CD4-positive, alpha-beta T cell treated with Interleukin-15 for 1 hour (primary cell): Measurements from ENCODE around the gene HDAC3.
"Not testable (repeated sequence)": the region's sequence is repeated elsewhere in the genome, so short reads cannot be mapped to it uniquely, and the experiment has no call there.

Experiments
- DNase-seq: peaks from one replicate; pipeline ENCODE4 v3.0.0-alpha.2; 2020

The HDAC3 gene

GRCh38 chr5:141633871-141634561 lies 2.6 kb downstream of the HDAC3 start:
- DNase-seq: no peak

- DNase-seq: no peak
Measured at GRCh38 chr5:141632650-141633049, 4.0 kb downstream of the HDAC3 start.

- DNase-seq: no peak
Measured at GRCh38 chr5:141630570-141631140, 6.0 kb downstream of the HDAC3 start.

GRCh38 chr5:141628175-141628788 lies 8.4 kb downstream of the HDAC3 start:
- no peak for DNase-seq

- no peak for DNase-seq
Measured at GRCh38 chr5:141623611-141624010, 13.0 kb downstream of the HDAC3 start.

- peak; percentile 46 for DNase-seq
Measured at GRCh38 chr5:141623186-141623585, 13.5 kb downstream of the HDAC3 start.

- peak; percentile 98 for DNase-seq
Measured at GRCh38 chr5:141618804-141619554, 17.7 kb downstream of the HDAC3 start, which contains the start of gene DIAPH1. DIAPH1 (minus strand) TSS chr5:141619000; CDS start chr5:141618914, 86 bp downstream.

- DNase-seq: peak; percentile 33
Measured at GRCh38 chr5:141618030-141618803, 18.4 kb downstream of the HDAC3 start.

- no peak for DNase-seq
Measured at GRCh38 chr5:141617682-141618029, 19.0 kb downstream of the HDAC3 start.

- DNase-seq: no peak
Measured at GRCh38 chr5:141617128-141617527, 19.5 kb downstream of the HDAC3 start.

- DNase-seq: no peak
Measured at GRCh38 chr5:141615991-141616720, 20.5 kb downstream of the HDAC3 start.

- DNase-seq: no peak
Measured at GRCh38 chr5:141613344-141613743, 23.3 kb downstream of the HDAC3 start.

- DNase-seq: no peak
Measured at GRCh38 chr5:141611289-141611688, 25.4 kb downstream of the HDAC3 start.

GRCh38 chr5:141609921-141610320 lies 26.7 kb downstream of the HDAC3 start:
- DNase-seq: not testable (repeated sequence)

GRCh38 chr5:141609044-141609443 lies 27.6 kb downstream of the HDAC3 start:
- no peak for DNase-seq

GRCh38 chr5:141608557-141608956 lies 28.1 kb downstream of the HDAC3 start:
- DNase-seq: no peak

- no peak for DNase-seq
Measured at GRCh38 chr5:141608046-141608445, 28.6 kb downstream of the HDAC3 start.

GRCh38 chr5:141605523-141606277 lies 30.9 kb downstream of the HDAC3 start:
- peak; percentile 85 for DNase-seq

- DNase-seq: peak; percentile 82
Measured at GRCh38 chr5:141603923-141604717, 32.5 kb downstream of the HDAC3 start.

- DNase-seq: no peak
Measured at GRCh38 chr5:141602606-141603005, 34.0 kb downstream of the HDAC3 start.
